Measurements from ENCODE around the gene SEC11A.

DNA sequence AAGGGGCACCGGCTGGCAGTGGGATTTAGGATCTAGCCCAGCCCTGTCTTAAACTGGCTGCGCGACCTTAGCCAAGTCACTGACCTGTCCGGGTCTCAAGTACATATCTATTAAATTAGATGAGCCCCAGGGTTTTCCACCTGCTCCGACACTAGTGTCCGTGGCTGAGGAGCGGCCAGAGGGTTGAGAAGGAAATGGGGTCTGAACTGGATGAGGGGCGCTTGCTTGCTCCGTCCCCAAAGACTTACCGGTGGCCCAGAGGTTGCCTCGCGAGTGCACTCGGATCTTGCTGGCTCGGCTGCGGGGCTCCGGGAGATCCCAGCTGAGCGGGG, 58.2 kb downstream of the SEC11A start:
- TF ChIP-seq SIN3A (IDR thresholded peaks at IDR 0.05; ENCODE audit: borderline replicate concordance, insufficient read depth, low read length) (no peak), POLR2AphosphoS5 (IDR thresholded peaks at IDR 0.05; ENCODE audit: low read depth, low read length) (no peak), TAF1 (IDR thresholded peaks at IDR 0.05; ENCODE audit: borderline replicate concordance, insufficient read depth, low read length) (no peak), FOXP2 (optimal IDR thresholded peaks at IDR 0.05; ENCODE audit: borderline replicate concordance, extremely low read depth, extremely low read length, insufficient read depth) (no peak)
- TF ChIP-seq, protein P1, sequence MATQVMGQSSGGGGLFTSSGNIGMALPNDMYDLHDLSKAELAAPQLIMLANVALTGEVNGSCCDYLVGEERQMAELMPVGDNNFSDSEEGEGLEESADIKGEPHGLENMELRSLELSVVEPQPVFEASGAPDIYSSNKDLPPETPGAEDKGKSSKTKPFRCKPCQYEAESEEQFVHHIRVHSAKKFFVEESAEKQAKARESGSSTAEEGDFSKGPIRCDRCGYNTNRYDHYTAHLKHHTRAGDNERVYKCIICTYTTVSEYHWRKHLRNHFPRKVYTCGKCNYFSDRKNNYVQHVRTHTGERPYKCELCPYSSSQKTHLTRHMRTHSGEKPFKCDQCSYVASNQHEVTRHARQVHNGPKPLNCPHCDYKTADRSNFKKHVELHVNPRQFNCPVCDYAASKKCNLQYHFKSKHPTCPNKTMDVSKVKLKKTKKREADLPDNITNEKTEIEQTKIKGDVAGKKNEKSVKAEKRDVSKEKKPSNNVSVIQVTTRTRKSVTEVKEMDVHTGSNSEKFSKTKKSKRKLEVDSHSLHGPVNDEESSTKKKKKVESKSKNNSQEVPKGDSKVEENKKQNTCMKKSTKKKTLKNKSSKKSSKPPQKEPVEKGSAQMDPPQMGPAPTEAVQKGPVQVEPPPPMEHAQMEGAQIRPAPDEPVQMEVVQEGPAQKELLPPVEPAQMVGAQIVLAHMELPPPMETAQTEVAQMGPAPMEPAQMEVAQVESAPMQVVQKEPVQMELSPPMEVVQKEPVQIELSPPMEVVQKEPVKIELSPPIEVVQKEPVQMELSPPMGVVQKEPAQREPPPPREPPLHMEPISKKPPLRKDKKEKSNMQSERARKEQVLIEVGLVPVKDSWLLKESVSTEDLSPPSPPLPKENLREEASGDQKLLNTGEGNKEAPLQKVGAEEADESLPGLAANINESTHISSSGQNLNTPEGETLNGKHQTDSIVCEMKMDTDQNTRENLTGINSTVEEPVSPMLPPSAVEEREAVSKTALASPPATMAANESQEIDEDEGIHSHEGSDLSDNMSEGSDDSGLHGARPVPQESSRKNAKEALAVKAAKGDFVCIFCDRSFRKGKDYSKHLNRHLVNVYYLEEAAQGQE (IDR thresholded peaks at IDR 0.05; ENCODE audit: insufficient read depth in 1 of 2, low read depth in 2 of 2, low read length in 2 of 2): no peak

Data from PFSK-1 (cell line).